Breast epithelium (tissue), 4 donors: Measurements from ENCODE around the gene ERI2. TPM values are rescaled to one million over a fixed set of nuclear protein-coding genes. Genes with fewer than 3 reads are reported as not detected.

Experiments used
- DNase-seq, 2 donors: peaks; one replicate each; pipeline ENCODE4 v3.0.0-alpha.2; 2019; ENCODE audit warnings: low spot score in 2 of 2
- H3K27ac ChIP-seq, 2 donors: fragments of 200-600 bp; sonication (generic) in 1 of 2; one replicate each; pipeline ENCODE4 v1.5.1; 2016 to 2019; ENCODE audit warnings: mild to moderate bottlenecking in 1 of 2
- H3K27me3 ChIP-seq, 2 donors: fragments of 200-600 bp; sonication (generic) in 1 of 2; one replicate each; pipeline versions ENCODE4 v1.5.1 to v1.6.0; 2017 to 2019; ENCODE audit warnings: control low read depth in 1 of 2, mild to moderate bottlenecking in 1 of 2
- H3K36me3 ChIP-seq: fragments of 200-600 bp; one replicate; pipeline ENCODE4 v1.5.1; 2019
- H3K4me1 ChIP-seq, 2 donors: fragments of 200-600 bp; sonication (generic); one replicate each; pipeline ENCODE4 v1.5.1; 2016 to 2019; ENCODE audit warnings: control low read depth in 1 of 2
- H3K4me3 ChIP-seq, 3 donors: fragments of 200-600 bp; sonication (generic); 1 replicate in 2 of 3; 2 replicates in 1 of 3; pipeline ENCODE4 v1.5.1; 2016 to 2019; ENCODE audit warnings: mild to moderate bottlenecking in 3 of 3, moderate library complexity in 2 of 3
- H3K9me3 ChIP-seq, 2 donors: fragments of 200-600 bp; sonication (generic) in 1 of 2; one replicate each; pipeline ENCODE4 v1.5.1; 2016 to 2019; ENCODE audit warnings: control low read depth in 1 of 2
- CTCF ChIP-seq, 3 donors: fragments of 450-650 bp; IDR thresholded peaks; one replicate each; pipeline ENCODE4 v1.5.1; 2016 to 2017; ENCODE audit warnings: antibody characterized with exemption in 3 of 3, mild to moderate bottlenecking in 3 of 3, moderate library complexity in 3 of 3
- POLR2A ChIP-seq: fragments of 450-650 bp; IDR thresholded peaks from one replicate; pipeline ENCODE4 v1.6.1; 2016; ENCODE audit warnings: antibody characterized with exemption, mild to moderate bottlenecking, moderate library complexity
- POLR2AphosphoS5 ChIP-seq, 3 donors: sonication (generic); formaldehyde crosslinking; IDR thresholded peaks; one replicate each; pipeline ENCODE4 v1.6.1; 2017; ENCODE audit warnings: antibody characterized with exemption in 3 of 3
- intact Hi-C: fragments of 100-400 bp; cut with DNase I; formaldehyde crosslinking; loops from one replicate; pipeline ENCODE4 v1.15.1; 2023; ENCODE audit warnings: low total_unique reads
- total RNA-seq, 3 donors: library from RNA; depleted of rRNA; stranded (reverse); fragments of >200 nt; gene quantifications; one replicate each; pipeline ENCODE4 v1.1.0, GENCODE V29; 2016

ERI2 gene
- total RNA-seq, 3 donors from 2014 or later, result 21.8 to 33.2 (median 26.2) TPM

- DNase-seq, result no peak
- H3K4me3 ChIP-seq, result no peak overlapping the region
- no peaks in the 10 kb centered on the region for H3K36me3 ChIP-seq
- intact Hi-C loops, result no loop called here
- TF ChIP-seq CTCF (IDR thresholded peaks at IDR 0.05) (no peak), POLR2A (no peak), POLR2AphosphoS5 (IDR thresholded peaks at IDR 0.05) (no peak)
- H3K9me3 ChIP-seq, result no peaks in the 10 kb centered on the region
- H3K27ac ChIP-seq, result no peak overlapping the region
- no peaks in the 10 kb centered on the region for H3K4me1 ChIP-seq
- H3K27me3 ChIP-seq, result no peaks in the 10 kb centered on the region
Measured at GRCh38 chr16:20753727-20754126, 52.5 kb downstream of the ERI2 start.

DNA sequence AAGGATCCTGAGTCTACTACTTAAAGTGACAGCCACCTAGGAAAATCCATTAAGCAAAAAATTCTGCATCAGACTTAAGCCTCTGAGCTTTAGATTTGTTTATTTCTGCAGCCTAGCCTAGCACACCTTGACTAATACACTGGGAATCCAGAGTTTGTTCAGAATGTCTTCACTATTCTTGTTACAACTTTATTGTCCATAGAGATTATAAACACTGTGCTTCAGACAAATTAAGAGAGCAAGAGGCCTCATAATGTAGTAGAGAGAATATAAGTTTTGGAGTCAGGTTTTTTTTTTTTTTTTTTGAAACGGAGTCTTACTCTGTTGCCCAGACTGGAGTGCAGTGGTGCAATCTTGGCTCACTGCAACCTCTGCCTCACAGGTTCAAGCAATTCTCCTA, 55.7 kb downstream of the ERI2 start:
- intact Hi-C loops, result no loop called here
- no peak overlapping the region for H3K27ac ChIP-seq
- no peaks in the 10 kb centered on the region for H3K36me3 ChIP-seq
- no peak for DNase-seq
- H3K4me1 ChIP-seq, result no peaks in the 10 kb centered on the region
- no peak overlapping the region for H3K4me3 ChIP-seq
- no peaks in the 10 kb centered on the region for H3K27me3 ChIP-seq
- no peaks in the 10 kb centered on the region for H3K9me3 ChIP-seq
- TF ChIP-seq POLR2A (no peak), CTCF (IDR thresholded peaks at IDR 0.05) (no peak), POLR2AphosphoS5 (IDR thresholded peaks at IDR 0.05) (no peak)

GRCh38 chr16:20749474-20749873, 56.8 kb downstream of the ERI2 start:
- no peak for DNase-seq
- TF ChIP-seq CTCF (IDR thresholded peaks at IDR 0.05) (no peak), POLR2AphosphoS5 (IDR thresholded peaks at IDR 0.05) (no peak)
- H3K9me3 ChIP-seq, result no peaks in the 10 kb centered on the region

DNA sequence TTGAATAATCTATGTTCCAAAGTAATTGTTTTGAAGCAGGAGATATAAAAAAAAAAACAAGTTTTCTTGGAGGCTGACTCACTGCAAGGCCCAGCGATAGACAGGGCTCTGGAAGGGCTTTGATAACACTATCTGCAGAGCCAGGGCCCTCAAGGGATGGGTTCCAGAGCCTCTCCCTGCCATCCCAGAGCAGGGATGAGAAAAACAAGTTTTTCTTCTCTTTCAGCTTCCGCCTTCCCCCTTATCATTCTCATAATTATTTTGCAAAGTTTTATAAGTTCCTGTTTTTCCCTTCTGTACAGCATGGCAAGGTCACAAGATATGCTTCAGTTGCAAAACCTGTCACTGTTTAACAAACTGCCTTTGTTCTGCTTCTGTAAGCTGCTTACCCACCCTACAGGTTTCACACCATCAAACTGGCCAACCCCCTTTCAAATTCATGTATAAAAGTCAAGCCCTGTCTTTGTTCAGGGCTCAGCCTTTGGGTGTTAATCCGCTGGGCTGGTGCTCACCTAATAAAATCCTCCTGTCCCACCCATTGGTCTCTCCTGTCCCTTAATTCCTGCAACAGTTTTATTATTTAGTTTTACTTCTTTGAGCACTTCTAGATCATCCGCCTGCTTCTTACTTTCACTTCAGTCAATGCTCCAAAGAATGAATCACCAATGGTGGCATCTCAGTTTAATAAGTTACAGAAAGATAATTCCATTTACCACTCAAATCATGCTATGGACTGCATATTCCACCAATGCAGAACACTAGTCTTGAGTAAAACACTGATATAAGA, 59.0 kb downstream of the ERI2 start:
- TF ChIP-seq POLR2A, result no peak
- TF ChIP-seq POLR2AphosphoS5 (IDR thresholded peaks at IDR 0.05), result no peak
- no peak for TF ChIP-seq CTCF (IDR thresholded peaks at IDR 0.05)
- H3K4me3 ChIP-seq, result no peak overlapping the region
- no peak for DNase-seq
- no peaks in the 10 kb centered on the region for H3K27me3 ChIP-seq
- no peaks in the 10 kb centered on the region for H3K9me3 ChIP-seq
- no peaks in the 10 kb centered on the region for H3K36me3 ChIP-seq
- intact Hi-C loops, result no loop called here
- no peaks in the 10 kb centered on the region for H3K4me1 ChIP-seq
- no peak overlapping the region for H3K27ac ChIP-seq

More at GRCh38 chr16:20749474-20749873, 56.8 kb downstream of the ERI2 start:
- no peaks in the 10 kb centered on the region for H3K4me1 ChIP-seq
- H3K4me3 ChIP-seq, result no peak overlapping the region
- no peak overlapping the region for H3K27ac ChIP-seq
- intact Hi-C loops, result no loop called here
- no peaks in the 10 kb centered on the region for H3K27me3 ChIP-seq
- no peaks in the 10 kb centered on the region for H3K36me3 ChIP-seq

DNA sequence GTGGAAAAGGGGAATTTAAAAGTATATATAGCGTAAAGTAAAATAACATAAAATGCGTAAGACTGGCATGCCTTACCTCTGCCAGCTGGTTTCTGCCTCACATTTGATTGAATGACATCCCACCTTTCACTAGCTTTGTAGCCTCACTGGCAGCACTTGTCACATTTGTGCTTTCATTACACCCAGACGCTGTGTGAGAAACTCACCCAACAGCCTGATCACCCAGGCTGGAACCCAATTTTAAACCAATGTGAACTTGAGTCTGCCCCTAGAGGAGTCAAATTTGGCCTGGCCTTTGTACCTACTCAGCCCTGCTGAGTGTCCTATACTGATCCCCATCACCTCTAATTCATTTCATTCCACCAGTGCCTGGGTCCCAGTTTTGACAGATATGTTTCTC, 59.8 kb downstream of the ERI2 start:
- TF ChIP-seq CTCF (IDR thresholded peaks at IDR 0.05) (no peak), POLR2AphosphoS5 (IDR thresholded peaks at IDR 0.05) (no peak), POLR2A (no peak)

More for the DNA sequence above, 59.8 kb downstream of the ERI2 start:
- no peak overlapping the region for H3K4me3 ChIP-seq
- no peak overlapping the region for H3K27ac ChIP-seq
- H3K36me3 ChIP-seq, result no peaks in the 10 kb centered on the region
- DNase-seq, result no peak
- intact Hi-C loops, result no loop called here
- no peaks in the 10 kb centered on the region for H3K27me3 ChIP-seq
- no peaks in the 10 kb centered on the region for H3K4me1 ChIP-seq
- no peaks in the 10 kb centered on the region for H3K9me3 ChIP-seq
